Mesodermal cell (in vitro differentiated cells): ENCODE measurements around the gene STK10.
"Not testable (repeated sequence)": the region's sequence is repeated elsewhere in the genome, so short reads cannot be mapped to it uniquely, and the experiment has no call there.

Source experiments
- H3K27ac ChIP-seq: 2 replicates; pipeline ENCODE4 v1.7.0; 2013; ENCODE audit warnings: mild to moderate bottlenecking, low read depth, low read length, moderate library complexity; ENCODE audit not compliant: severe bottlenecking
- H3K36me3 ChIP-seq: 2 replicates; pipeline ENCODE4 v1.7.1; 2013; ENCODE audit warnings: mild to moderate bottlenecking, low read length, moderate library complexity; ENCODE audit not compliant: control insufficient read depth, insufficient read depth
- H3K4me1 ChIP-seq: one replicate; pipeline ENCODE4 v1.7.1; 2013; ENCODE audit warnings: mild to moderate bottlenecking, low read length; ENCODE audit not compliant: insufficient read depth, control insufficient read depth, poor library complexity, severe bottlenecking
- H3K4me3 ChIP-seq: 2 replicates; pipeline ENCODE4 v1.7.0; 2013; ENCODE audit warnings: low read length, control low read depth, mild to moderate bottlenecking; ENCODE audit not compliant: insufficient read depth, poor library complexity, severe bottlenecking; ENCODE audit errors: extremely low read depth
- H3K9me3 ChIP-seq: 2 replicates; pipeline ENCODE4 v1.7.1; 2013; ENCODE audit warnings: mild to moderate bottlenecking, low read length, moderate library complexity; ENCODE audit not compliant: control insufficient read depth
- WGBS, 2 experiments: methylation state at CpG; one replicate each; pipeline ENCODE4 v1.1.5; 2013; ENCODE audit warnings: missing lambda C conversion rate in 2 of 2; ENCODE audit not compliant: insufficient coverage in 2 of 2; 5-methylcytosine and 5-hydroxymethylcytosine counted together

Gene STK10

DNA sequence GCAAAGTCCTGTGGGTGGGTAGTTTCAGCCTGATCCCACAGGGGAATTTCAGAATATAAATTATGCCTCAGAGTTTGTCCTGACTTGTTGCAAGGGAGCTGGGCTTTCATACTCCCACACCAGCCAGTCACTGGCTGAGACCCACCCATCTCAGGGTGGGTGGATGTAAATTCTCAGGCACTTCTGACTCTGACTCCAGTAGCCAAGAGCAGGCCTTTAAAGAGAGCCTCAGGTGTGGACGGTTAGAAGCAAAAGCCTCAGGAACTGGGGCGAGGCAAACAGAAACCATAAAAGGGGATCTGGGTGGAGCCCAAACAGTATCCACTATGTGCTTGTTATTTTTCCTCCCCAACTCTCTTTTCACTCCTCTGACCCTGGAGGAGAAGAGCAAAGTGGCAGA is 153.0 kb downstream of the STK10 start:
- H3K36me3 ChIP-seq: no peaks in the 10 kb centered on the region
- H3K9me3 ChIP-seq: peaks cover 7% of the 10 kb centered on the region
- no peak overlapping the region for H3K27ac ChIP-seq
- H3K4me3 ChIP-seq: no peak overlapping the region
- WGBS, 2 experiments: 78 to 90% methylated on average over 2 of the region's 2 CpGs
- no peaks in the 10 kb centered on the region for H3K4me1 ChIP-seq

DNA sequence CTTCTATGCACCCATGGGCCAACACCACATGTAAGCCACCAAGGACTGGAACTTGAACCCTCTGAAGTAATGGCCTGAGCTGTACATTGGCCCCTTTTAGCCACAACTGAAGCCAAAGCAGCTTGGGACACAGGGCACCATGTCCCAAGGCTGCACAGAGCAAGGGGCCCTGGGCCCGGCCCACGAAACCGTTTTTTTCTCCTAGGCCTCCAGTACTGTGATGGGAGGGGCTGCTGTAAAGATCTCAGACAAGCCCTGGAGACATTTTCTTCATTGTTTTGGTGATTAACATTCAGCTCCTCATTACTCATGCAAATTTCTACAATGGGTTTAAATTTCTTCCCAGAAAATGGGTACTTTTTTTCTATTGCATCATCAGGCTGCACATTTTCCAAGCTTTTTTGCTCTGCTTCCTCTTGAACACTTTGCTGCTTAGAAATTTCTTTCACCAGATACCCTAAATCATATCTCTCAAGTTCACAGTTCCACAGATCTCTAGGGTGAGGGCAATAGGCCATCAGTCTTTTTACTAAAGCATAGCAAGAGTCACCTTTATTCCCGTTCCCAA is 156.0 kb downstream of the STK10 start:
- no peaks in the 10 kb centered on the region for H3K4me1 ChIP-seq
- no peak overlapping the region for H3K27ac ChIP-seq
- WGBS, 2 experiments: 89 to 100% methylated on average over 4 of the region's 4 CpGs
- no peak overlapping the region for H3K4me3 ChIP-seq
- no peaks in the 10 kb centered on the region for H3K36me3 ChIP-seq
- H3K9me3 ChIP-seq: peaks cover 7% of the 10 kb centered on the region

DNA sequence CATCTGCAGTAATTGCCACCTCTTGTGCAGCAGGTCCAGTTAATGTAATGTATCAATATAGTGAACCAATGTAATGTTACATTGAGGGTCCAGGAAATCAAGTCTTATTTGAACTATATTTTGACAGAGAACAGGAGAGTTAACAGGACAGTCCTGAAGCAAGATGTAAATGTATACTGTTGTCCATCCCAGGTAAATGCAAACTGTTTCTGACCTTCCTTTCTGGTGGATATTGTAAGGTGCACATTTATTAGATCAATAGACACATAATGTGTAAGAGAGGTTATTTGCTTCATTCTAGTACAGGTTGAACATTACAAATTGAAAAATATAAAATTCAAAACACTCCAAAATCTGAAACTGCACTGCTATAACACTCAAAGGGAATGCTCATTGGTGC is 158.1 kb downstream of the STK10 start:
- Histone ChIP-seq H3K4me1 (no peaks in the 10 kb centered on the region), H3K27ac (no peak overlapping the region), H3K4me3 (no peak overlapping the region), H3K36me3 (no peaks in the 10 kb centered on the region), H3K9me3 (peaks cover 7% of the 10 kb centered on the region)

DNA sequence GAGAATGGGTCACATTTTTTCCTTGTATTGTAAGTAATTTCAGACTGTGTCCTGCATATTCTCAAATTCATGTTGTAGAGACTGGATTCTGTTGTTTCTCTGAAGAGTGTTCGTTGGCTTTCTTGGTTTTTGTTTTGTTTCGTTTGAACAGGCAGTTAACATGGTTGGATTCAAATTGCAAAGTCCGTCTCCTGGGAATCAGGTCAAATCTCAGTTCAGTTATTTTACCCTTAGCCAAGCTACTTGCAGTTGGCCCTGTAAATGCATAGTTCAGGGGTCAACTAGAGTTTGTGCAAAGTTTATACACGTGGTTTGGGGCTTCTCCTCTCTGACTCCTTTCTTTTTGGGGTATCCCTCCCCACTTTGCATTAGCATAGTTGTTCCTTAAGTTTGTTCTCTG is 159.9 kb downstream of the STK10 start:
- peaks cover 7% of the 10 kb centered on the region for H3K9me3 ChIP-seq
- no peaks in the 10 kb centered on the region for H3K36me3 ChIP-seq
- 90 to 93% methylated on average over 3 of the region's 4 CpGs for WGBS, 2 experiments

DNA sequence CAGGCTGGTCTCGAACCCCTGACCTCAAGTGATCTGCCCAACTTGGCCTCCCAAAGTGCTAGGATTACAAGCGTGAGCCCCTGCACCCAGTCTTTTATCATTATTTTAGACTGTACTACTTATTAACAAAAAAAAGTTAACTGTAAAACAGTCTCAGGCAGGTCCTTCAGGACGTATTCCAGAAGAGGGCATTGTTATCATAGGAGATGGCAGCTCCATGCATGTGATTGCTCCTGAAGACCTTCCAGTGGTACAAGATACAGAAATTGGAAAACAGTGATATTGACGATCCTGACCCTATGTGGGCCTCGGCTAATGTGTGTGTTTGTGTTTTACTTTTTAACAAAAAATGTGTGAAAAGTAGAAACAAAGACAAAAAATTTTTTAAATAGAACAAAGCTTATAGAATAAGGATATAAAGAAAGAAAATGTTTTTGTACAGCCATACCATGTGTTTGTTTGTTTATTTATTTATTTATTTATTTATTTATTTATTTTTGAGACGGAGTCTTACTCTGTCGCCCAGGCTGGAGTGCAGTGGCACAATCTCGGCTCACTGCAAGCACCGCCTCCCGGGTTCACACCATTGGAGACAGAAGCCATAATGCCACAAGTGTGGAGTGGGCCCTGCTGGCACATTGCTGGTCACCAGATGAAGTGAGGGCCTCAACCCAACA is 167.8 kb downstream of the STK10 start:
- H3K36me3 ChIP-seq, H3K4me1 ChIP-seq, H3K9me3 ChIP-seq, H3K4me3 ChIP-seq, H3K27ac ChIP-seq: not testable (repeated sequence)
- 83 to 100% methylated on average over 5 to 6 of the region's 10 CpGs for WGBS, 2 experiments

More for the DNA sequence above, 159.9 kb downstream of the STK10 start:
- Histone ChIP-seq H3K27ac (no peak overlapping the region), H3K4me3 (no peak overlapping the region), H3K4me1 (no peaks in the 10 kb centered on the region)

DNA sequence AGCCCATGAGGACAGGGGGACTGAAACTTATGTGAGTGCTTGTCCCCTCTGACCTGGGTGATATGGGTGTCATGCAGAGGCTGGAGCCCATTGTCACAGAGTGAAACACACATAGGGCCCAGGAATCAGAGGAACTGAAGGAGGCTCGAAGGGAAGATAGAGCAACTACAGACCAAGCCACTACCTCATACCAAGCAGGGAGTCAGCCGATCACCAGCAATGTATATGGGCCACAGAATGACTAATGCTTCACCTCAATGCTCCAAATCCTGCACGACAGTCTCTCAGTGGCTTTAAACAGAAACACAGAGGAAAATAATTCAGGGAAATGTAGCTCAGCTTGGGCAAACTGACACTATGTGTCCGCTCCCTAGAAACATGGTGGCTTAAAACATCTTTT is 172.7 kb downstream of the STK10 start:
- Histone ChIP-seq H3K36me3 (no peaks in the 10 kb centered on the region), H3K9me3 (no peaks in the 10 kb centered on the region), H3K27ac (no peak overlapping the region), H3K4me1 (no peaks in the 10 kb centered on the region), H3K4me3 (no peak overlapping the region)
- WGBS, 2 experiments: 81 to 100% methylated on average over 1 to 3 of the region's 4 CpGs

DNA sequence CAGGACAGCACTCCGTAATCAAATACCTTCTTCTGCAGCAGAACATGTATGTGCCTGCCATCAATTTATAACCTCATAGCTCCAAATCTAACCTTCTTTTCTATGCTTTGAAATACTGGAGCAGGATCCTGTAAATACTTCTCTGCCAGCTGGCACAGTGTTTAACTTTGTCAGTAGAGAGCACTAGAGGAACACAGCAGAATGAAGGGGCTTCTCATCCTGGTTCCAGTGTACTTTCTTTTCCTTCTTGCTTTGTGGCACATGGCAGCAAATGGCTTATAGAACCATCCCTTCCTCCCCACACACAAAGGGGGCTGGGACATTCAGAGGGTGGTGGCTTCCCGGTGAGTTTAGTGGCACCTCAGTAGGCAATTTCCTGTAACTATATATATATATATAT is 177.7 kb downstream of the STK10 start:
- Histone ChIP-seq H3K4me3 (no peak overlapping the region), H3K4me1 (peaks cover 3% of the 10 kb centered on the region), H3K9me3 (no peaks in the 10 kb centered on the region), H3K36me3 (no peaks in the 10 kb centered on the region), H3K27ac (no peak overlapping the region)
- WGBS, 2 experiments: 78 to 93% methylated on average over 1 of the region's 2 CpGs

DNA sequence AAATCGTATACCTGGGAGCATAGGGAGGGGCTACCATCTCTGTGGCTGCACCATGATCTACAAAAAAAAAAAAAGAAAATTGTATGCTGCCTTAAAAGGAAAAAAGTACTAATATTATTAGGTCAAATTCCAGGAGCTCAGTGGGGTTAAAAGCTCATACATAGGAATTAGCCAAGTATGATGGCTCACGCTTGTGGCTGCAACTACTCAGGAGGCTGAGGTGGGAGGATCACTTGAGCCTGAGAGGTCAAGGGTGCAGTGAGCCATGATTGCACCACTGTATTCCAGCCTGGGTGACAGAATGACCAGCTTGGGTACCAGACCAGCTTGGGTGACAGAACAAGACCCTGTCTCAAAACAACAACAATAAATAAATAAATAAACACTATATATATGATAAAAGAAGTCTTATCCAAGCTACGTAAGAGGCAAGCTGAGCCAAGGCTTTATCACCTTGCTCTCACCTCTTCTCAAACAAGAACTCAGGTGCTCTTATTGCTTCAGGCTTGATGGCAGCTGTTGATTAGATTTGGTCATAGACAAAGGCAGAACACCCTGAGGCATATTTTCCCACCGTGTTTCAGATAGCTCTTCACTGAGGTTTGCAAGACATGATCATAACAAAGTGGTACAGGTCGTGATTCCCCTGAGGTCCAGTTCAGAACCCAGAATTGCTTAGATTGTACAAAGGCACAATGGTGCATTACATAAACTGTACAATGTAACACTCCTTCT is 178.3 kb downstream of the STK10 start:
- H3K36me3 ChIP-seq: no peaks in the 10 kb centered on the region
- H3K4me3 ChIP-seq: no peak overlapping the region
- H3K27ac ChIP-seq: no peak overlapping the region
- H3K9me3 ChIP-seq: no peaks in the 10 kb centered on the region
- H3K4me1 ChIP-seq: peaks cover 3% of the 10 kb centered on the region
- 66 to 82% methylated on average over 3 to 4 of the region's 5 CpGs for WGBS, 2 experiments

DNA sequence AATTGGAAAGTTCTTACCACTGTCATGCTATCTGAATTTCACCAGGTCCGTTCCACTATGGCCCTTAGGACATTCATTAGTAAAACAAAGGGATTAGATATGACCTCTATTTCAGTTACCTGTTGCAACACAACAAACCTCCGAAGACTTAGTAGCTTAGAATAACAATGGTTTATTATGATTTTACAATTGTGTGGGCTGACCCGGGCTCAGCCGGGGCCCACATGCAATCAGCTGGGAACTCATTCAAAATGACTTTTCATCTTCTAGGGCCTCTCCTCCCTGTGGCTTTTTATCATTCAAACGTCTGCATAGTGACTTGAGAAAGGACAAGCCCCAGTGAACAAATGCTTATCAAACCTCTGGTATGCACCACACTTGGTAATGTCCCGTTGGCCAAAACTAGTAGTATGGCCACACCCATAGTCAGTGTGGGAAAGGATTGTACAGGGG is 179.3 kb downstream of the STK10 start:
- no peaks in the 10 kb centered on the region for H3K9me3 ChIP-seq
- no peak overlapping the region for H3K4me3 ChIP-seq
- H3K27ac ChIP-seq: no peak overlapping the region
- 7 to 19% methylated on average over 3 to 4 of the region's 6 CpGs for WGBS, 2 experiments
- H3K36me3 ChIP-seq: no peaks in the 10 kb centered on the region
- H3K4me1 ChIP-seq: peaks cover 3% of the 10 kb centered on the region

DNA sequence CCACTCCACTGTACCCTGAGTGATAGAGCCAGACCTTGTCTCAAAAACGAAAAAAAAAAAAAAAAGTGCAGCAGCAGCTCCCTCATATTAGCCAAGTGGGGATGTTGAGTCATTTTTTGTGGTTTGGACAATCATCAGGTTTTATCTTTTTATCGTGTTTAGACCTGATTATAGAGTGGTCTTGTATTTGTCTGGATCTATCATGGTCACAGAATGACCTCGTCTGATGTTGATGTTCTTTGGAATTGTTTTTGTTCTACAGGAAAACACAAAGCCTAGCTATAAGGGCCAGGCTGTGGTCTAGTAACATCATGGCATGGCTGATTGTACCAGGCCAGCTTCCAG is 179.9 kb downstream of the STK10 start:
- Histone ChIP-seq H3K4me1 (peaks cover 5% of the 10 kb centered on the region), H3K27ac (no peak overlapping the region), H3K4me3 (no peak overlapping the region), H3K9me3 (no peaks in the 10 kb centered on the region), H3K36me3 (no peaks in the 10 kb centered on the region)
- 62 to 71% methylated on average over 1 to 2 of the region's 3 CpGs for WGBS, 2 experiments
